Breast epithelium (tissue), 3 donors: ENCODE data around the gene IRAK3.
"Not testable (repeated sequence)": the region's sequence is repeated elsewhere in the genome, so short reads cannot be mapped to it uniquely, and the experiment has no call there.

Experiments
- POLR2A ChIP-seq: fragments of 450-650 bp; IDR thresholded peaks from one replicate; pipeline ENCODE4 v1.6.1; 2016; ENCODE audit warnings: antibody characterized with exemption, mild to moderate bottlenecking, moderate library complexity
- POLR2AphosphoS5 ChIP-seq, 3 donors: sonication (generic); formaldehyde crosslinking; IDR thresholded peaks; one replicate each; pipeline ENCODE4 v1.6.1; 2017; ENCODE audit warnings: antibody characterized with exemption in 3 of 3
- TF ChIP-seq, protein P1 (sequence below), 3 donors: fragments of 450-650 bp; IDR thresholded peaks; one replicate each; pipeline ENCODE4 v1.5.1; 2016 to 2017; ENCODE audit warnings: antibody characterized with exemption in 3 of 3, mild to moderate bottlenecking in 3 of 3, moderate library complexity in 3 of 3

DNA sequence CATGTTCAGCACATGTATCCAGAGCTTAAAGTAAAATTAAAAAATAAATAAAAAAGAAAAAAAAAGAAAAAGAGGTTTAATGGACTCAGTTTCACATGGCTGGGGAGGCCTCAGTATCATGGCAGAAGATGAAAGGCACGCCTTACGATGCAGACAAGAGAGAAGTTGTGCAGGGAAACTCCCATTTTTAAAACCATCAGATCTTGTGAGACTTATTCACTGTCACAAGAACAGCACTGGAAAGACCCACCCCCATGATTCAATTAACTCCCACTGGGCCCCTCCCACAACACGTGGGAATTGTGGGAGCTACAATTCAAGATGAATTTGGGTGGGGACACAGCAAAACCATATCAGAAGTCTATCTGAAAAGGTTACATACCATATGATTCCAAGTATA lies 24.0 kb downstream of the IRAK3 start:
- TF ChIP-seq, protein P1, sequence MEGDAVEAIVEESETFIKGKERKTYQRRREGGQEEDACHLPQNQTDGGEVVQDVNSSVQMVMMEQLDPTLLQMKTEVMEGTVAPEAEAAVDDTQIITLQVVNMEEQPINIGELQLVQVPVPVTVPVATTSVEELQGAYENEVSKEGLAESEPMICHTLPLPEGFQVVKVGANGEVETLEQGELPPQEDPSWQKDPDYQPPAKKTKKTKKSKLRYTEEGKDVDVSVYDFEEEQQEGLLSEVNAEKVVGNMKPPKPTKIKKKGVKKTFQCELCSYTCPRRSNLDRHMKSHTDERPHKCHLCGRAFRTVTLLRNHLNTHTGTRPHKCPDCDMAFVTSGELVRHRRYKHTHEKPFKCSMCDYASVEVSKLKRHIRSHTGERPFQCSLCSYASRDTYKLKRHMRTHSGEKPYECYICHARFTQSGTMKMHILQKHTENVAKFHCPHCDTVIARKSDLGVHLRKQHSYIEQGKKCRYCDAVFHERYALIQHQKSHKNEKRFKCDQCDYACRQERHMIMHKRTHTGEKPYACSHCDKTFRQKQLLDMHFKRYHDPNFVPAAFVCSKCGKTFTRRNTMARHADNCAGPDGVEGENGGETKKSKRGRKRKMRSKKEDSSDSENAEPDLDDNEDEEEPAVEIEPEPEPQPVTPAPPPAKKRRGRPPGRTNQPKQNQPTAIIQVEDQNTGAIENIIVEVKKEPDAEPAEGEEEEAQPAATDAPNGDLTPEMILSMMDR (IDR thresholded peaks at IDR 0.05): not testable (repeated sequence)
- TF ChIP-seq POLR2AphosphoS5 (IDR thresholded peaks at IDR 0.05); POLR2A: not testable (repeated sequence)
